ENCODE results near the gene TNFRSF12A. TPM values are rescaled to one million over a fixed set of nuclear protein-coding genes. Genes with fewer than 3 reads are reported as not detected.

The TNFRSF12A gene
- total and polyA plus RNA-seq, 10 of the 15 experiments (the other 5 are each of a cell fraction or from before 2014, with no cell fraction given) = 0.35 to 1.7 (median 1.2) TPM; not detected in 2

GRCh38 chr16:3063625-3064386 is 43.6 kb downstream of the TNFRSF12A start (continued):
- TF ChIP-seq CHD1 (IDR thresholded peaks at IDR 0.05; ENCODE audit: low read depth, low read length) (no peak), FOS (IDR thresholded peaks at IDR 0.05; ENCODE audit: borderline replicate concordance, extremely low read depth, insufficient read length) (no peak)

GRCh38 chr16:3065069-3065741 is 45.0 kb downstream of the TNFRSF12A start, which contains the start of gene IL32:
TSS of gene IL32 (plus strand) at chr16:3065640. CDS start at chr16:3065812, 172 bp downstream.
- no peak for FAIRE-seq
- H2AFZ ChIP-seq (ENCODE audit: control insufficient read depth, low read depth, low read length) = peak within 1 kb of the TSS; percentile 77
- no peaks in the 10 kb centered on the region for H4K20me1 ChIP-seq (ENCODE audit: control insufficient read depth, insufficient read depth)
- no peaks in the 10 kb centered on the region; the same call in 2 of the 3 replicates for H3K9me3 ChIP-seq (replicated peaks; ENCODE audit: control insufficient read depth, insufficient read depth, low read length)
- H3K27me3 ChIP-seq (replicated peaks in 1 of 2; ENCODE audit: control insufficient read depth in 2 of 2, insufficient read depth in 2 of 2, low read length in 1 of 2) = no peaks in the 10 kb centered on the region
- ChIA-PET POLR2A (interaction anchor here (0.8 to 2.7 kb wide), 4 partner anchors 11 to 85 kb away, joined by 3 to 38 read pairs (median 6); partner anchors contain the start of gene ZNF213), RAD21 (ENCODE audit: unreplicated experiment) (interaction anchor here (1.2 to 3.9 kb wide), 5 partner anchors 11 to 94 kb away, joined by 3 to 23 read pairs (median 6); partner anchors contain the start of gene ZSCAN10), CTCF (interaction anchor here (0.8 to 9.5 kb wide), 10 partner anchors 11 to 103 kb away, joined by 3 to 174 read pairs (median 5); partner anchors contain the start of gene ZNF213), SMC1A (ENCODE audit: uncharacterized antibody, unreplicated experiment) (interaction anchor here (0.9 to 6.1 kb wide), 6 partner anchors 11 to 64 kb away, joined by 4 to 52 read pairs (median 6); no protein-coding TSS in a partner anchor)
- H3K4me3 ChIP-seq = peak within 1 kb of the TSS; percentile 62
- TSS peak; percentile 69 for BruUV-seq (replicated peaks)
- in situ Hi-C loops (cut with MboI) (no loop called here), intact Hi-C loops (cut with micrococcal nuclease; ENCODE audit: unreplicated experiment) (no loop called here)
- peak within 1 kb of the TSS; percentile 75 for H3K9ac ChIP-seq (ENCODE audit: control insufficient read depth, insufficient read depth, low read length)
- H3K36me3 ChIP-seq (ENCODE audit: control insufficient read depth in 2 of 2, insufficient read depth in 2 of 2, low read length in 1 of 2) = no peaks in the 10 kb centered on the region; a peak in 2 of 4 replicates
- peak within 1 kb of the TSS; percentile 89 for H3K4me2 ChIP-seq (ENCODE audit: control insufficient read depth, insufficient read depth)
- no peak for DNase-seq (ENCODE audit: low read depth, low spot score)
- 37% methylated on average over 13 of the region's 13 CpGs for WGBS (ENCODE audit: insufficient coverage, insufficient replicate concordance, low lambda C conversion rate, missing lambda C conversion rate)
- ATAC-seq = peak; percentile 75
- H3K79me2 ChIP-seq (ENCODE audit: control insufficient read depth, insufficient read depth, low read length) = peaks cover 25% of the 10 kb centered on the region
- H3K4me1 ChIP-seq (ENCODE audit: control insufficient read depth, insufficient read depth, low read length) = peaks cover 19% of the 10 kb centered on the region
- peak within 1 kb of the TSS; percentile 86 for H3K27ac ChIP-seq (ENCODE audit: control insufficient read depth, insufficient read depth)
- TF ChIP-seq IRF4 (IDR thresholded peaks at IDR 0.05; ENCODE audit: low read depth, low read length) (peak; percentile 47; the same call in 1 of the 2 replicates), ELK1 (IDR thresholded peaks at IDR 0.05; ENCODE audit: low read depth, low read length) (no peak), SMAD5 (IDR thresholded peaks at IDR 0.05; ENCODE audit: low read depth) (no peak), BHLHE40 (IDR thresholded peaks at IDR 0.05; ENCODE audit: borderline replicate concordance in 1 of 2, low read depth in 2 of 2, low read length in 1 of 2) (peak in 1 of 2 experiments; percentile 24; a peak in 1 of 4 replicates), TCF12 (IDR thresholded peaks at IDR 0.05; ENCODE audit: low read depth, low read length) (peak; percentile 86), DPF2 (IDR thresholded peaks at IDR 0.05) (peak; percentile 88), IRF5 (IDR thresholded peaks at IDR 0.05; ENCODE audit: borderline replicate concordance) (no peak), HSF1 (IDR thresholded peaks at IDR 0.05; ENCODE audit: low read depth, low read length) (no peak), SKIL (IDR thresholded peaks at IDR 0.05; ENCODE audit: low read depth, poor library complexity, severe bottlenecking) (no peak), MEF2A (IDR thresholded peaks at IDR 0.05; ENCODE audit: insufficient read depth, low read depth, low read length) (no peak), EZH2 (IDR thresholded peaks at IDR 0.05; ENCODE audit: borderline replicate concordance, control insufficient read depth, low read depth, low read length) (no peak)
